Transverse colon (tissue), 4 donors: ENCODE data around the gene PCDHGA2. TPM values are rescaled to one million over a fixed set of nuclear protein-coding genes. Genes with fewer than 3 reads are reported as not detected.

Experiments
- DNase-seq: peaks from one replicate; pipeline ENCODE4 v3.0.0-alpha.2; 2019
- H3K27ac ChIP-seq, 4 donors: fragments of 200-600 bp; sonication (generic); 2 replicates each; pipeline ENCODE4 v1.5.1; 2016 to 2018; ENCODE audit warnings: inconsistent platforms in 4 of 4
- H3K27me3 ChIP-seq: fragments of 200-600 bp; sonication (generic); 2 replicates; pipeline ENCODE4 v1.5.1; 2017; ENCODE audit warnings: inconsistent platforms
- H3K36me3 ChIP-seq, 4 donors: fragments of 200-600 bp; sonication (generic); 2 replicates each; pipeline ENCODE4 v1.5.1; 2017 to 2019; ENCODE audit warnings: inconsistent platforms in 4 of 4
- H3K4me1 ChIP-seq, 4 donors: fragments of 200-600 bp; sonication (generic); 2 replicates each; pipeline ENCODE4 v1.5.1; 2017 to 2020; ENCODE audit warnings: inconsistent platforms in 4 of 4
- H3K4me3 ChIP-seq, 4 donors: fragments of 200-600 bp; sonication (generic); 1 replicate in 1 of 4; 2 replicates in 3 of 4; pipeline versions ENCODE4 v1.5.1 to v1.6.1; 2017 to 2019; ENCODE audit warnings: inconsistent platforms in 4 of 4
- H3K9me3 ChIP-seq, 2 donors: fragments of 200-600 bp; sonication (generic); 2 replicates each; pipeline ENCODE4 v1.5.1; 2017 to 2019; ENCODE audit warnings: inconsistent platforms in 2 of 2
- CTCF ChIP-seq, 5 experiments: fragments of 200-600 bp in 3 of 5; fragments of 450-650 bp in 2 of 5; sonication (generic) in 3 of 5; IDR thresholded peaks; 1 replicate in 2 of 5; 2 replicates in 3 of 5; pipeline ENCODE4 v1.5.1; 2016 to 2017; ENCODE audit warnings: antibody characterized with exemption in 5 of 5, inconsistent platforms in 3 of 5, mild to moderate bottlenecking in 2 of 5, moderate library complexity in 1 of 5
- EP300 ChIP-seq: sonication (generic); formaldehyde crosslinking; IDR thresholded peaks from one replicate; pipeline ENCODE4 v1.6.1; 2017; ENCODE audit warnings: antibody characterized with exemption, low read depth
- POLR2A ChIP-seq: fragments of 450-650 bp; IDR thresholded peaks from one replicate; pipeline ENCODE4 v1.6.1; 2016; ENCODE audit warnings: antibody characterized with exemption, mild to moderate bottlenecking, moderate library complexity
- POLR2AphosphoS5 ChIP-seq, 3 donors: sonication (generic); formaldehyde crosslinking; IDR thresholded peaks; one replicate each; pipeline ENCODE4 v1.6.1; 2016; ENCODE audit warnings: antibody characterized with exemption in 3 of 3
- WGBS, 2 donors: methylation state at CpG; one replicate each; pipeline ENCODE4 v1.1.5; 2018; ENCODE audit warnings: low coverage in 1 of 2; 5-methylcytosine and 5-hydroxymethylcytosine counted together
- in situ Hi-C, 4 donors: fragments of 200-750 bp; cut with MboI; loops; one replicate each; pipeline versions ENCODE4 v1.15.0 to v1.15.1; 2017; ENCODE audit warnings: low sequenced_read_pairs in 3 of 4, low pct_ligation_motif_present in 1 of 4, low pct_unique_long_range_greater_than_20kb in 1 of 4
- intact Hi-C: fragments of 100-400 bp; cut with DNase I; formaldehyde crosslinking; loops from one replicate; pipeline ENCODE4 v1.15.1; 2023; ENCODE audit warnings: low total_unique reads
- total RNA-seq, 4 donors: library from RNA; depleted of rRNA; stranded (reverse); fragments of >200 nt; gene quantifications; one replicate each; pipeline ENCODE4 v1.1.0, GENCODE V29; 2016

The PCDHGA2 gene
- total RNA-seq, result 1 to 10 TPM in 3 of 4 donors, under 1 TPM in 1; 0.68 to 1.9 (median 1.6) TPM

- no peak for DNase-seq
- Histone ChIP-seq H3K27me3 (peaks cover 61% of the 10 kb centered on the region), H3K9me3 (peaks cover 48 to 68% of the 10 kb centered on the region in 2 donors), H3K36me3 (peaks cover 0 to 3% (median 0%) of the 10 kb centered on the region in 4 donors), H3K4me1 (no peaks in the 10 kb centered on the region), H3K27ac (no peak within 1 kb of the TSS), H3K4me3 (peak within 1 kb of the TSS in 1 of 4 donors; percentile 19)
- TF ChIP-seq EP300 (no peak), POLR2AphosphoS5 (IDR thresholded peaks at IDR 0.05) (no peak), CTCF (IDR thresholded peaks at IDR 0.05) (no peak), POLR2A (no peak)
- intact Hi-C loops (no loop called here), in situ Hi-C loops (no loop called here)
- 7 to 37% methylated on average over 6 to 27 of the region's 27 CpGs for WGBS, 2 donors
Observed at GRCh38 chr5:141338538-141339306, at the start of gene PCDHGA2. Gene PCDHGA2 (plus strand): TSS chr5:141338760.

GRCh38 chr5:141298376-141298775 is 40.2 kb upstream of the PCDHGA2 start:
- Histone ChIP-seq H3K9me3 (peaks cover 75 to 100% of the 10 kb centered on the region in 2 donors), H3K4me1 (no peaks in the 10 kb centered on the region), H3K27me3 (no peaks in the 10 kb centered on the region), H3K27ac (no peak overlapping the region), H3K4me3 (no peak overlapping the region), H3K36me3 (peaks cover 0 to 26% (median 0%) of the 10 kb centered on the region in 4 donors)
- TF ChIP-seq POLR2A (no peak), CTCF (IDR thresholded peaks at IDR 0.05) (no peak), POLR2AphosphoS5 (IDR thresholded peaks at IDR 0.05) (no peak), EP300 (no peak)
- in situ Hi-C loops (no loop called here), intact Hi-C loops (no loop called here)
- 47 to 69% methylated on average over 3 to 4 of the region's 4 CpGs for WGBS, 2 donors
- no peak for DNase-seq

GRCh38 chr5:141303756-141304155 is 34.8 kb upstream of the PCDHGA2 start, which contains the start of gene SLC25A2:
Gene SLC25A2 (minus strand): TSS chr5:141304049. CDS start chr5:141303865, 184 bp downstream.
- in situ Hi-C loops, result loop anchor here in 1 of 4 donors (25.0 kb wide), 1 partner anchor 259 kb away; no protein-coding TSS in a partner anchor
- H3K36me3 ChIP-seq, result peaks cover 0 to 8% (median 0%) of the 10 kb centered on the region in 4 donors
- 83% methylated on average over 35 of the region's 36 CpGs; no CpG with 5 or more reads in 1 of the 2 donors for WGBS, 2 donors

More at GRCh38 chr5:141303756-141304155, 34.8 kb upstream of the PCDHGA2 start, which contains the start of gene SLC25A2:
- no peaks in the 10 kb centered on the region for H3K4me1 ChIP-seq
- no peaks in the 10 kb centered on the region for H3K27me3 ChIP-seq
- intact Hi-C loops, result no loop called here
- no peak for DNase-seq
- no peak within 1 kb of the TSS for H3K27ac ChIP-seq
- H3K9me3 ChIP-seq, result peaks cover 84 to 98% of the 10 kb centered on the region in 2 donors
- H3K4me3 ChIP-seq, result no peak within 1 kb of the TSS
- TF ChIP-seq POLR2AphosphoS5 (IDR thresholded peaks at IDR 0.05), result no peak
- TF ChIP-seq CTCF (IDR thresholded peaks at IDR 0.05), result no peak
- TF ChIP-seq POLR2A, result no peak
- no peak for TF ChIP-seq EP300
